Activated T-helper 17 cell treated with anti-CD3 and anti-CD28 coated beads, Interleukin-2, amount 50 U/mL, for 72 hours (primary cell): Measurements from ENCODE around the gene RNH1. TPM values are rescaled to one million over a fixed set of nuclear protein-coding genes. Genes with fewer than 3 reads are reported as not detected.

Experiments used
- ATAC-seq: fragments of 150-1000 bp; cut with Tn5 transposase; replicated peaks from 2 replicates; pipeline ENCODE4 v1.10.0; 2021; ENCODE audit warnings: mild to moderate bottlenecking, moderate library complexity
- H3K27ac Mint-ChIP-seq: one replicate; pipeline ENCODE4 v1.8.0; 2022; ENCODE audit warnings: mixed read lengths
- H3K27me3 Mint-ChIP-seq: one replicate; pipeline ENCODE4 v1.8.0; 2022; ENCODE audit warnings: mixed read lengths
- H3K36me3 Mint-ChIP-seq: one replicate; pipeline ENCODE4 v1.8.0; 2022; ENCODE audit warnings: low read depth, mild to moderate bottlenecking, mixed read lengths
- H3K4me1 Mint-ChIP-seq: one replicate; pipeline ENCODE4 v1.8.0; 2022; ENCODE audit warnings: mixed read lengths
- H3K4me3 Mint-ChIP-seq: one replicate; pipeline ENCODE4 v1.8.0; 2022; ENCODE audit warnings: mild to moderate bottlenecking, mixed read lengths
- H3K9me3 Mint-ChIP-seq: one replicate; pipeline ENCODE4 v1.8.0; 2022; ENCODE audit warnings: mixed read lengths
- total RNA-seq, 2 donors: library from RNA; stranded (reverse); gene quantifications; one replicate each; pipeline ENCODE4 v1.2.3, GENCODE V29; 2022

Gene RNH1
- total RNA-seq, 2 donors from 2014 or later = 88.4 to 126 TPM

DNA sequence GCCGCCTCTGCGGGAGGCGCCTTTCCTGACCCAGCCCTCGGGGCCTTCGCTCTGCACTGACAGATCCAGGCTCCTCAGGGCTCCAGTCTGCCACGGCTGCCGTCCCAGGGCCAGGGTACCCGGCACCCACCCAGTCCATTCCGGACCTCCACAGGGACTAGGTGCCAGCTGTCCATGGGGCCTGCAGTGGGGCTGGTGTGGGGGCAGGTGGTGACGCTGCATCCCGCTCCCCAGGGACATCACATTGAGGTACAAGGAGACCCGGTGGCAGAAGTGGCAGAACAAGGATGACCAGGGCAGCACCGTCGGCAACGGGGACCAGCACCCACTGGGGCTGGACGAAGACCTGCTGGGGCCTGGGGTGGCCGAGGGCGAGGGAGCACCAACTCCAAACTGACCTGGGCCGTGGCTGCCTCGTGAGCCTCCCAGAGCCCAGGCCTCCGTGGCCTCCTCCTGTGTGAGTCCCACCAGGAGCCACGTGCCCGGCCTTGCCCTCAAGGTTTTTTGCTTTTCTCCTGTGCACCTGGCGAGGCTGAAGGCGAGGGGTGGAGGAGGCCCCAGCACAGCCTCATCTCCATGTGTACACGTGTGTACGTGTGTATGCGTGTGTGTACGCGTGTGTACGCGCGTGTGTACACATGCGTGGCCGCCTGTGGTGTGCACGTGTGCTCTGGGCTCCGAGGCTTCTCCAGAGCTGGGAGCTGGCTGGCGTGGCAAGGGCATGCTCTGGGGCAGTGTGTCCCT is 16.7 kb downstream of the RNH1 start:
- Mint-ChIP-seq H3K9me3 (no peaks in the 10 kb centered on the region), H3K4me3 (no peak overlapping the region)
- no peak for ATAC-seq

GRCh38 chr11:489610-490185 is 17.3 kb downstream of the RNH1 start:
- H3K36me3 Mint-ChIP-seq = peaks cover 5% of the 10 kb centered on the region
- H3K27me3 Mint-ChIP-seq = no peaks in the 10 kb centered on the region
- H3K9me3 Mint-ChIP-seq = no peaks in the 10 kb centered on the region
- no peak for ATAC-seq
- H3K4me3 Mint-ChIP-seq = no peak overlapping the region
- no peak overlapping the region for H3K27ac Mint-ChIP-seq
- no peaks in the 10 kb centered on the region for H3K4me1 Mint-ChIP-seq

More for the DNA sequence above, 16.7 kb downstream of the RNH1 start:
- Mint-ChIP-seq H3K27me3 (no peaks in the 10 kb centered on the region), H3K27ac (no peak overlapping the region), H3K4me1 (no peaks in the 10 kb centered on the region), H3K36me3 (peaks cover 10% of the 10 kb centered on the region)

GRCh38 chr11:488992-489391 is 18.1 kb downstream of the RNH1 start:
- Mint-ChIP-seq H3K4me1 (no peaks in the 10 kb centered on the region), H3K27me3 (no peaks in the 10 kb centered on the region), H3K36me3 (no peaks in the 10 kb centered on the region), H3K9me3 (no peaks in the 10 kb centered on the region), H3K4me3 (no peak overlapping the region), H3K27ac (no peak overlapping the region)
- ATAC-seq = no peak

GRCh38 chr11:488579-488978 is 18.5 kb downstream of the RNH1 start:
- no peak overlapping the region for H3K27ac Mint-ChIP-seq
- no peak overlapping the region for H3K4me3 Mint-ChIP-seq
- no peaks in the 10 kb centered on the region for H3K27me3 Mint-ChIP-seq
- no peaks in the 10 kb centered on the region for H3K4me1 Mint-ChIP-seq
- no peak for ATAC-seq
- no peaks in the 10 kb centered on the region for H3K36me3 Mint-ChIP-seq
- no peaks in the 10 kb centered on the region for H3K9me3 Mint-ChIP-seq

- Mint-ChIP-seq H3K4me1 (no peaks in the 10 kb centered on the region), H3K36me3 (no peaks in the 10 kb centered on the region), H3K27me3 (no peaks in the 10 kb centered on the region), H3K4me3 (no peak overlapping the region), H3K27ac (no peak overlapping the region), H3K9me3 (no peaks in the 10 kb centered on the region)
- ATAC-seq = no peak
These were observed 19.0 kb downstream of the RNH1 start for GRCh38 chr11:488062-488461.

DNA sequence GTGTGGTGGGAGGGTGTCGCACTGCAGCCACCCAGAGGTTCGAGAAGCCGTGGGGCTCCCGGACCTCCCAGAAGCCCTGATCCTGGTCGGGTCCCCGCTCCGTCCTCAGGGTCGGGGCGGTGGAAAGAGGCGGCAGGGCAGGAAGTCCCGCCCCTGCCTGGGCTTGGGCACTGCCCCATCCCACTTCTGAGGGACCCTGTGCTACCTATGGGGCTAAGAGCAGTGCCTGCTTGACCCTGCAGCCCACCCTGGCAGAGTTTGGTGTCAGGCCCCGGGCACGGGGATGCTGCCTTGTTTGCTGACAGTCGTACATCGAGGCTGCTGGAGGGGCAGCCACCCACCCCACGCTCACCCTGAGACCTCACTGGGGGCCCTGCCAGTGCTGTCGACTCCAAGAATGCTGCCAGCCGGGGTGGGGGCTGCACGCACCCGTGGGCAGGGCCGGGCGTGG is 19.4 kb downstream of the RNH1 start:
- H3K36me3 Mint-ChIP-seq = no peaks in the 10 kb centered on the region
- no peaks in the 10 kb centered on the region for H3K27me3 Mint-ChIP-seq
- no peak overlapping the region for H3K4me3 Mint-ChIP-seq
- H3K27ac Mint-ChIP-seq = no peak overlapping the region
- no peaks in the 10 kb centered on the region for H3K9me3 Mint-ChIP-seq
- ATAC-seq = no peak
- no peaks in the 10 kb centered on the region for H3K4me1 Mint-ChIP-seq

GRCh38 chr11:486189-486588 is 20.9 kb downstream of the RNH1 start:
- no peaks in the 10 kb centered on the region for H3K27me3 Mint-ChIP-seq
- no peaks in the 10 kb centered on the region for H3K36me3 Mint-ChIP-seq
- no peaks in the 10 kb centered on the region for H3K4me1 Mint-ChIP-seq
- H3K9me3 Mint-ChIP-seq = no peaks in the 10 kb centered on the region
- ATAC-seq = no peak
- no peak overlapping the region for H3K27ac Mint-ChIP-seq
- H3K4me3 Mint-ChIP-seq = no peak overlapping the region

- Mint-ChIP-seq H3K9me3 (no peaks in the 10 kb centered on the region), H3K27me3 (no peaks in the 10 kb centered on the region), H3K36me3 (no peaks in the 10 kb centered on the region), H3K4me3 (no peak overlapping the region), H3K4me1 (no peaks in the 10 kb centered on the region), H3K27ac (no peak overlapping the region)
- ATAC-seq = no peak
These were observed 22.4 kb downstream of the RNH1 start for GRCh38 chr11:484616-485015.

GRCh38 chr11:479311-479710 is 27.7 kb downstream of the RNH1 start:
- no peaks in the 10 kb centered on the region for H3K36me3 Mint-ChIP-seq
- no peak overlapping the region for H3K4me3 Mint-ChIP-seq
- no peaks in the 10 kb centered on the region for H3K9me3 Mint-ChIP-seq
- H3K27ac Mint-ChIP-seq = no peak overlapping the region
- no peaks in the 10 kb centered on the region for H3K27me3 Mint-ChIP-seq
- ATAC-seq = no peak
- H3K4me1 Mint-ChIP-seq = no peaks in the 10 kb centered on the region

DNA sequence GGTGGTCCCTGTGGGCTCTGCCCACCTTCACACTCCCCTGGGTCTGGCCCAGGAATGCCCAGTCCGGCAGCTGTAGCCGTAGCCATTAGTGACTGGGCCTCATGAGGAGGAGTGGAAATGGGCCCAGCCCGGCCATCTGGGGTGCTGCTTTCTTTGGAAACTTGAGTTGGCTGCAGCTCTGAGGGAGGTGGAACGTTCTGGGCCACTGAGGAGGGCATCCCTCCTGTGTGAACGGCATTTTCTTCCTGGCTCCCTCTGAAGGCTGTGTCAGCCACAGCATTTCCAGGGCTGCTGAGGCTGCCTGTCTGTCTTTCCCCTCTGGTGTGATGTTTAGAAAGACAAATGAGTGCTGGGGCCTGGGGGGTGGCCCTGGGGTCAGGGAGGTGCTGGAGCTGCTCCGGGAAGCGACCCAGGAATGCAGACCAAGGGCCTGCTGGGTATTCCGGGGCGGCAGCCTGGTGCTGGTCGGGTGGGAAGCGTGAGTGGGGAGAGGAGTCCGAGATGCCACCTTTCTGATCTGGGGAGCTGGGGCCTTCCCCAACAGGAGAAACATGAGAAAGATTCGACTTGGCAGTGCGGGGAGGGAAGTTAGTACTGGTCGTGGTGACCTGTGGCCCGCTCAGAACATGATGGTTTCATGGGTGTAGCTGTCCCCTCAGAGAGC is 29.9 kb downstream of the RNH1 start:
- Mint-ChIP-seq H3K27me3 (no peaks in the 10 kb centered on the region), H3K27ac (no peak overlapping the region), H3K4me3 (no peak overlapping the region), H3K9me3 (no peaks in the 10 kb centered on the region), H3K36me3 (no peaks in the 10 kb centered on the region), H3K4me1 (no peaks in the 10 kb centered on the region)
- no peak for ATAC-seq

- Mint-ChIP-seq H3K4me3 (no peak overlapping the region), H3K9me3 (no peaks in the 10 kb centered on the region), H3K27ac (no peak overlapping the region), H3K4me1 (no peaks in the 10 kb centered on the region), H3K27me3 (no peaks in the 10 kb centered on the region), H3K36me3 (no peaks in the 10 kb centered on the region)
- no peak for ATAC-seq
These were observed 30.6 kb downstream of the RNH1 start for GRCh38 chr11:476416-476815.

GRCh38 chr11:475941-476340 is 31.1 kb downstream of the RNH1 start:
- Mint-ChIP-seq H3K9me3 (no peaks in the 10 kb centered on the region), H3K4me3 (no peak overlapping the region), H3K27ac (no peak overlapping the region), H3K4me1 (no peaks in the 10 kb centered on the region), H3K36me3 (no peaks in the 10 kb centered on the region), H3K27me3 (no peaks in the 10 kb centered on the region)
- ATAC-seq = no peak

DNA sequence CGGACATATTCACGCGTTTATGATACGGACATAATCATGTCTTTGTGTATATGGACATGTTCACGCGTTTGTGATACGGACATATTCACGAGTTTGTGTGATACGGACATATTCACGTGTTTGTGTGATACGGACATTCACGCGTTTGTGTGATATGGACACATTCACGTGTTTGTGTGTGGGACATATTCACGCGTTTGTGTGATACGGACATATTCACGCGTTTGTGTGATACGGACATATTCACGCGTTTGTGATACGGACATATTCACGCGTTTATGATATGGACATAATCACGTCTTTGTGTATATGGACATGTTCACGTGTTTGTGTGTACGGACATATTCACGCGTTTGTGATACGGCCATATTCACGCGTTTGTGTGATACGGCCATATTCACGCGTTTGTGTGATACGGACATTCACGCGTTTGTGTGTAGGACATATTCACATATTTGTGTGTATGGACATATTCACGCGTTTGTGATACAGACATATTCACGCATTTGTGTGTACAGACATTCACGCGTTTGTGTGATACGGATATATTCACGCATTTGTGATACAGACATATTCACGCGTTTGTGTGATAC is 32.0 kb downstream of the RNH1 start:
- H3K36me3 Mint-ChIP-seq = no peaks in the 10 kb centered on the region
- H3K4me1 Mint-ChIP-seq = no peaks in the 10 kb centered on the region

GRCh38 chr11:473962-474785 is 32.9 kb downstream of the RNH1 start:
- H3K4me1 Mint-ChIP-seq = no peaks in the 10 kb centered on the region
- no peak for ATAC-seq
- no peak overlapping the region for H3K27ac Mint-ChIP-seq
- H3K36me3 Mint-ChIP-seq = no peaks in the 10 kb centered on the region
- H3K27me3 Mint-ChIP-seq = no peaks in the 10 kb centered on the region
- no peak overlapping the region for H3K4me3 Mint-ChIP-seq
- no peaks in the 10 kb centered on the region for H3K9me3 Mint-ChIP-seq

More for the DNA sequence above, 32.0 kb downstream of the RNH1 start:
- H3K4me3 Mint-ChIP-seq = no peak overlapping the region
- H3K27me3 Mint-ChIP-seq = no peaks in the 10 kb centered on the region
- H3K9me3 Mint-ChIP-seq = no peaks in the 10 kb centered on the region
- ATAC-seq = no peak
- H3K27ac Mint-ChIP-seq = no peak overlapping the region
